ENCODE results near the gene CACHD1. TPM values are rescaled to one million over a fixed set of nuclear protein-coding genes. Genes with fewer than 3 reads are reported as not detected.

The CACHD1 gene
- total and polyA plus RNA-seq, 9 of the 15 experiments (the other 6 are each of a cell fraction or from before 2014, with no cell fraction given), result 0.07 TPM; not detected in 8

GRCh38 chr1:64703600-64703999, 233.7 kb downstream of the CACHD1 start:
- BruUV-seq (replicated peaks), result no TSS peak
- Histone ChIP-seq H3K27ac (ENCODE audit: extremely low read depth, low read depth, low read length) (no peak overlapping the region), H3K9ac (ENCODE audit: insufficient read depth in 1 of 2, low read depth in 2 of 2, low read length in 2 of 2) (no peak overlapping the region), H3K79me2 (ENCODE audit: control insufficient read depth, insufficient read depth, low read length) (no peaks in the 10 kb centered on the region), H3K9me3 (replicated peaks; ENCODE audit: control insufficient read depth, insufficient read depth, low read depth, low read length) (no peaks in the 10 kb centered on the region), H4K20me1 (replicated peaks; ENCODE audit: control insufficient read depth, insufficient read depth, low read length) (no peaks in the 10 kb centered on the region), H3K4me1 (replicated peaks in 1 of 2; ENCODE audit: control insufficient read depth in 2 of 2, insufficient read depth in 2 of 2, low read length in 2 of 2) (no peaks in the 10 kb centered on the region), H3K4me3 (no peak overlapping the region), H2AFZ (ENCODE audit: low read depth, low read length) (no peak overlapping the region), H3K27me3 (ENCODE audit: control insufficient read depth in 2 of 2, insufficient read depth in 2 of 2, low read length in 2 of 2) (peaks cover 3 to 10% of the 10 kb centered on the region in 2 experiments; a peak in 4 of 5 replicates), H3K36me3 (ENCODE audit: control insufficient read depth, insufficient read depth, low read length) (no peaks in the 10 kb centered on the region), H3K9me1 (ENCODE audit: control insufficient read depth, insufficient read depth, low read length) (no peaks in the 10 kb centered on the region), H3K4me2 (ENCODE audit: insufficient read depth, low read length) (no peak overlapping the region)
- in situ Hi-C loops (cut with MboI), result no loop called here
- ATAC-seq, result no peak
- no peak for DNase-seq (ENCODE audit: extremely low read depth in 1 of 4, low spot score in 3 of 4)
- ChIA-PET CTCF (ENCODE audit: low intra/inter-chr PET ratio) (interaction anchor here (0.7 kb wide), 1 partner anchor 982 kb away, joined by 7 read pairs; no protein-coding TSS in a partner anchor), POLR2A (no interaction called here)
- intact Hi-C loops (cut with micrococcal nuclease), result no loop called here
- 0% methylated on average over 2 of the region's 2 CpGs for WGBS (ENCODE audit: insufficient coverage, low coverage, missing lambda C conversion rate)
- no peak for FAIRE-seq
- TF ChIP-seq ZNF644 (tag; IDR thresholded peaks at IDR 0.05; ENCODE audit: low read depth) (no peak), HMBOX1 (IDR thresholded peaks at IDR 0.05) (no peak), NFE2 (IDR thresholded peaks at IDR 0.05; ENCODE audit: low read depth) (no peak), ELF2 (CRISPR knock-in tag; IDR thresholded peaks at IDR 0.05) (no peak), SNIP1 (IDR thresholded peaks at IDR 0.05; ENCODE audit: low read depth) (no peak), TAF7 (tag; IDR thresholded peaks at IDR 0.05) (no peak), MCM3 (IDR thresholded peaks at IDR 0.05) (no peak), SNRNP70 (optimal IDR thresholded peaks at IDR 0.05; ENCODE audit: low read depth, low read length) (no peak), MAFK (IDR thresholded peaks at IDR 0.05; ENCODE audit: low read length) (no peak), STAT5A (IDR thresholded peaks at IDR 0.05; ENCODE audit: borderline replicate concordance, low read length) (no peak)
- TF ChIP-seq, protein P1, sequence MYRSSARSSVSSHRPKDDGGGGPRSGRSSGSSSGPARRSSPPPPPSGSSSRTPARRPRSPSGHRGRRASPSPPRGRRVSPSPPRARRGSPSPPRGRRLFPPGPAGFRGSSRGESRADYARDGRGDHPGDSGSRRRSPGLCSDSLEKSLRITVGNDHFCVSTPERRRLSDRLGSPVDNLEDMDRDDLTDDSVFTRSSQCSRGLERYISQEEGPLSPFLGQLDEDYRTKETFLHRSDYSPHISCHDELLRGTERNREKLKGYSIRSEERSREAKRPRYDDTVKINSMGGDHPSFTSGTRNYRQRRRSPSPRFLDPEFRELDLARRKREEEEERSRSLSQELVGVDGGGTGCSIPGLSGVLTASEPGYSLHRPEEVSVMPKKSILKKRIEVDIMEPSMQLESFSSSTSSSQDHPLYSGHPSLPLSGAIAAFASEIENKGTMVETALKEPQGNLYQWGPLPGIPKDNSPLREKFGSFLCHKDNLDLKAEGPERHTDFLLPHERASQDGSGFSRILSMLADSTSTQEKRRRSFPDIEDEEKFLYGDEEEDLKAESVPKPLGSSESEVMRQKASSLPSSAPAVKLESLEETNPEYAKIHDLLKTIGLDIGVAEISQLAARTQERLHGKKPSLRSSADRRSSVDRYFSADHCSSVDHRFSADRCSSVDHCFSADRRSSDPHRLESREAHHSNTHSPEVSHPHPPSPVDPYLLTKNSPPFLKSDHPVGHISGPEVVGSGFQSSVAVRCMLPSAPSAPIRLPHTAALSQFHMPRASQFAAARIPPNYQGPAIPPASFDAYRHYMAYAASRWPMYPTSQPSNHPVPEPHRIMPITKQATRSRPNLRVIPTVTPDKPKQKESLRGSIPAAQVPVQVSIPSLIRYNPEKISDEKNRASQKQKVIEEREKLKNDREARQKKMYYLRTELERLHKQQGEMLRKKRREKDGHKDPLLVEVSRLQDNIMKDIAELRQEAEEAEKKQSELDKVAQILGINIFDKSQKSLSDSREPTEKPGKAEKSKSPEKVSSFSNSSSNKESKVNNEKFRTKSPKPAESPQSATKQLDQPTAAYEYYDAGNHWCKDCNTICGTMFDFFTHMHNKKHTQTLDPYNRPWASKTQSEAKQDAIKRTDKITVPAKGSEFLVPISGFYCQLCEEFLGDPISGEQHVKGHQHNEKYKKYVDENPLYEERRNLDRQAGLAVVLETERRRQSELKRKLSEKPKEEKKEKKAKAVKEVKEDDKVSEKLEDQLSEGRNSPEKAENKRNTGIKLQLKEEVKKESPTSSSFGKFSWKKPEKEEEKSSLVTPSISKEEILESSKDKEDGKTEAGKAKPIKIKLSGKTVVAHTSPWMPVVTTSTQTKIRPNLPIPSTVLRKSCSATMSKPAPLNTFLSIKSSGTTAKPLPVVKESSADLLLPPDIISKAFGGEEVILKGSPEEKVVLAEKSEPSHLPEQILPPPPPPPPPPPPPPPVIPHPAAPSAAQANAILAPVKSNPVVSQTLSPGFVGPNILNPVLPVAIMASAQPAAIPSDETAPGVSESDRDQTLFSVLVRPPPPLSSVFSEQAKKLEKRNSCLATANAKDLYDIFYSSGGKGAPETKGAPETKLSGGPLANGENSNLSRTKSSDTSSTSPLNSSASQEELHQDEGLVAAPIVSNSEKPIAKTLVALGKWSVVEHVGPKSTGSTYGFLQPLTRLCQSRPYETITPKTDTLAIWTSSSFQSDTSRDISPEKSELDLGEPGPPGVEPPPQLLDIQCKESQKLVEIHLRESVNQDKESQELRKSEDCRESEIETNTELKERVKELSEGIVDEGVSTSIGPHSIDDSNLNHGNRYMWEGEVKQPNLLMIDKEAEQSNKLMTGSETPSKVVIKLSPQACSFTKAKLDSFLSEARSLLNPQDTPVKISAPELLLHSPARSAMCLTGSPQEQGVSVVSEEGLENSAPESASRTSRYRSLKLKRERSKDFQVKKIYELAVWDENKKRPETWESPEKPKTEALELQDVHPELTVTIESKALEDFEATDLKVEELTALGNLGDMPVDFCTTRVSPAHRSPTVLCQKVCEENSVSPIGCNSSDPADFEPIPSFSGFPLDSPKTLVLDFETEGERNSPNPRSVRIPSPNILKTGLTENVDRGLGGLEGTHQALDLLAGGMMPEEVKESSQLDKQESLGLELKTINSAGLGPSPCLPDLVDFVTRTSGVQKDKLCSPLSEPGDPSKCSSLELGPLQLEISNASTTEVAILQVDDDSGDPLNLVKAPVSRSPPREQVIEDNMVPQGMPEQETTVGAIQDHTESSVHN (IDR thresholded peaks at IDR 0.05; ENCODE audit: borderline replicate concordance in 1 of 2, low read depth in 1 of 2), result no peak
- TF ChIP-seq, protein P2, sequence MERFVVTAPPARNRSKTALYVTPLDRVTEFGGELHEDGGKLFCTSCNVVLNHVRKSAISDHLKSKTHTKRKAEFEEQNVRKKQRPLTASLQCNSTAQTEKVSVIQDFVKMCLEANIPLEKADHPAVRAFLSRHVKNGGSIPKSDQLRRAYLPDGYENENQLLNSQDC (CRISPR knock-in tag; IDR thresholded peaks at IDR 0.05), result no peak
- TF ChIP-seq, protein P3, sequence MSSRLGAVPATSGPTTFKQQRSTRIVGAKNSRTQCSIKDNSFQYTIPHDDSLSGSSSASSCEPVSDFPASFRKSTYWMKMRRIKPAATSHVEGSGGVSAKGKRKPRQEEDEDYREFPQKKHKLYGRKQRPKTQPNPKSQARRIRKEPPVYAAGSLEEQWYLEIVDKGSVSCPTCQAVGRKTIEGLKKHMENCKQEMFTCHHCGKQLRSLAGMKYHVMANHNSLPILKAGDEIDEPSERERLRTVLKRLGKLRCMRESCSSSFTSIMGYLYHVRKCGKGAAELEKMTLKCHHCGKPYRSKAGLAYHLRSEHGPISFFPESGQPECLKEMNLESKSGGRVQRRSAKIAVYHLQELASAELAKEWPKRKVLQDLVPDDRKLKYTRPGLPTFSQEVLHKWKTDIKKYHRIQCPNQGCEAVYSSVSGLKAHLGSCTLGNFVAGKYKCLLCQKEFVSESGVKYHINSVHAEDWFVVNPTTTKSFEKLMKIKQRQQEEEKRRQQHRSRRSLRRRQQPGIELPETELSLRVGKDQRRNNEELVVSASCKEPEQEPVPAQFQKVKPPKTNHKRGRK (tag; IDR thresholded peaks at IDR 0.05), result no peak

Data from K562 (cell line).